ENCODE measurements around the gene POU2F2.

DNA sequence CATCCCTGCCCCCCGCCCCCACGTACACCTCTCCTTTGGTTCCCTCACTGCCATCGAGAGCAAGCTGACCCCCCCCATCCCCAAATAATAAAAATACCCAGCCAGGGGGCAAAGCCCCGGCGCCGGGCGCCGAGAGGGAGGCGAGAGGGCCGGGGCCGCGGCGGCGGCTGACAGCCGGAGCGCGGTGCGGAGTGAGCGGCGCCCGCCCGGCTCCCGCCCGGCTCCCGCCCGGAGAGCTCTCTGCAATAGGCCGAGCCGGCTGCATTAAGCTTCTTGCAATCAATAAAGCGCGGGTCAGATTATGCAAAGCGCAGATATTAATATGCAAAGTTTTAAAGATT is 44.4 kb upstream of the POU2F2 start:
- TF ChIP-seq CTCF (conservative IDR thresholded peaks at IDR 0.05; ENCODE audit: low read depth, low read length) (no peak), EZH2 (IDR thresholded peaks at IDR 0.05; ENCODE audit: low read length, unreplicated experiment) (no peak)
